ENCODE data around the gene AHCYL2.

The AHCYL2 gene

GRCh38 chr7:129224251-129225205 lies at the start of gene AHCYL2:
AHCYL2 (plus strand) TSS chr7:129225030.
- peak; percentile 96 to 97 for DNase-seq

- DNase-seq: peak; percentile 53 to 83
Measured at GRCh38 chr7:129176916-129177710, 47.7 kb upstream of the AHCYL2 start.

- no peak for DNase-seq
Measured at GRCh38 chr7:129184981-129185670, 39.7 kb upstream of the AHCYL2 start.

GRCh38 chr7:129186749-129187260 lies 38.0 kb upstream of the AHCYL2 start:
- no peak for DNase-seq

GRCh38 chr7:129187681-129188371 lies 37.0 kb upstream of the AHCYL2 start:
- no peak for DNase-seq

- no peak for DNase-seq
Measured at GRCh38 chr7:129188372-129188891, 36.4 kb upstream of the AHCYL2 start, which contains the start of gene SMO. SMO (plus strand) TSS chr7:129188633; CDS start chr7:129189152, 519 bp downstream.

- no peak for DNase-seq
Measured at GRCh38 chr7:129188892-129189660, 35.8 kb upstream of the AHCYL2 start.

- no peak for DNase-seq
Measured at GRCh38 chr7:129189661-129190310, 35.0 kb upstream of the AHCYL2 start.

GRCh38 chr7:129191272-129191671 lies 33.6 kb upstream of the AHCYL2 start:
- DNase-seq: no peak

- DNase-seq: no peak
Measured at GRCh38 chr7:129193892-129194291, 30.9 kb upstream of the AHCYL2 start.

- DNase-seq: no peak
Measured at GRCh38 chr7:129197771-129198170, 27.1 kb upstream of the AHCYL2 start.

GRCh38 chr7:129199406-129199805 lies 25.4 kb upstream of the AHCYL2 start:
- no peak for DNase-seq

GRCh38 chr7:129202058-129202777 lies 22.6 kb upstream of the AHCYL2 start:
- no peak for DNase-seq

- no peak for DNase-seq
Measured at GRCh38 chr7:129203050-129203741, 21.6 kb upstream of the AHCYL2 start.

GRCh38 chr7:129205126-129205818 lies 19.6 kb upstream of the AHCYL2 start:
- DNase-seq: no peak

GRCh38 chr7:129205987-129206785 lies 18.6 kb upstream of the AHCYL2 start:
- no peak for DNase-seq

GRCh38 chr7:129208667-129209066 lies 16.2 kb upstream of the AHCYL2 start:
- DNase-seq: no peak

All from NCI-H2081 (cell line).